Activated CD4-positive, CD25-positive, alpha-beta regulatory T cell treated with anti-CD3 and anti-CD28 coated beads, Interleukin-2, amount 50 U/mL, for 16 hours (primary cell): ENCODE data around the gene STAT2.
A peak's percentile ranks its signal among the peaks of the same experiment; 100 is the strongest.
"Not testable (repeated sequence)": the region's sequence is repeated elsewhere in the genome, so short reads cannot be mapped to it uniquely, and the experiment has no call there.

Experiments used
- DNase-seq: peaks from one replicate; pipeline ENCODE4 v3.0.0-alpha.2; 2020; ENCODE audit warnings: low read depth, low spot score

Gene STAT2

DNA sequence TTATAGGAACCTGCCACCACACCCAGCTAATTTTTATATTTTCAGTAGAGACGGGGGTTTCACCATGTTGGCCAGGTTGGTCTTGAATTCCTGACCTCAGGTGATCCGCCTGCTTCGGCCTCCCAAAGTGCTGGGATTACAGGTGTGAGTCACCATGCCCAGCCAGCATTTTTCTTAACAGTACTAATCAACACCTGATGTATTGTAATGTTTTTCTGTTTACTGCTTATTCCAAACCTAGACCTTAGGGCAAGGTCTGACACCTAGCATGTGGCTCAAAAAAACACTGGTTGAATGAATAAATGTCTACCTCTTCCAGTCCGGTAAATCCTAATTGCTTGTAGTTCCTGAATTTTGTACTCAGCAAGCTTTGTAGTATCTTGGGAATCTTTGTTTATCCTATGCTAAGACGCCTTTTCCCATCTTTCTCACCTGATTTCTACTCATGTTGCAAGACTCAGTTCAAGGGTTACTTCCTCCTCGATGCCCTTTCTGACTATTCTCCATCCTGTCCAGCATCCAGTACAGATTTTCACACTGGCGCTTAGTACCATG lies 28.9 kb downstream of the STAT2 start:
- DNase-seq: no peak

DNA sequence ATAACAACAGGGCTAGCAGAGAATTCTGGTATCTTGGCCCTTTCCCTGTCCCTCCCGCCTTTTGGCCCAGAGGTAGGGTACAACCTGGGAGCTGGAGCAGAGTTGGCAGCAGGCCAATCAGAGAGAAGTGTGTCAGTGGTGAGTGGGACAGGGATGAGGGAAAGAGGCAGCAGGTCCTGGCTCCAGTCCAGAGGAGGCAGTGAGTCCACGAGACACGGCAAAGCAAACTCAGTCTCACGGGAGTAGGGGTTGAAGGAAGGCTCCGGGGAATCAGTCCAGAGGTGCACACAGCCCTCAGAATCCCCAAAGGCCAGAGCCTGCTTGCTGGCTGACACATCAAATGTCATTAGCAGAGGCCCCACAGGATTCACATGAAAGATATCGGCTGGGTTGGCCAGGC lies 33.4 kb downstream of the STAT2 start:
- DNase-seq: no peak

DNA sequence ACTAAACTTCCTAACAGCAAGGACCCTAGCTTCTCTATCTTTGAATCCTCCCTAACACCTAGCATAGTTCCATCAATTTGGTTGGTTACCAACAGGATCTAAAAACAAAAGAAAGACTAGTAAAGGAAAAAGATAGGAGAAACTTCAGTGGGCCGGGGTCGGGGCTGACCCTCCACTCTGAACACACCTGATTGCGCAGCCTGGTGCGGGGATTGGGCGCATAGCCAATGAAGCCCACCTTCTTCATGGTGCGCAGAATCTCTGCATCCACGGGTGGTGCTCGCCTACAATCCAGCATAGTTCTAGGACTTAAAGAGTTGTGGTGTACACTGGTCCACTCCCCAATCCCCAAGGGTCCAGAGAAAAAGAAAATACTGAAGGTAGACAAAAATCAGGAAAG lies 33.8 kb downstream of the STAT2 start:
- no peak for DNase-seq

GRCh38 chr12:56324206-56324605 lies 35.7 kb downstream of the STAT2 start:
- no peak for DNase-seq

DNA sequence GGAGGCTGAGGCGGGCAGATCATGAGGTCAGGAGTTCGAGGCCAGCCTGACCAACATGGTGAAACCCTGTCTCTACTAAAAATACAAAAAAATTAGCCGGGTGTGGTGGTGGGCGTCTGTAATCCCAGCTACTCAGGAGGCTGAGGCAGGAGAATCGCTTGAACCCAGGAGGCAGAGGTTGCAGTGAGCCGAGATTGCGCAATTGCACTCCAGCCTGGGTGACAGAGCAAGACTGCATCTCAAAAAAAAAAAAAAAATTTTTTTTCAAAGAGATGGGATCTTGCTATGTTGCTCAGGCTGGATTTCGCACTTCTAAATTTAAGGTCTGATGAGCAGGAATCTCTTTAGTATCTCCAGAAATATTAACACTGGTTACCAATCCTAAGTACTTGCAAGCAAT lies 38.3 kb downstream of the STAT2 start:
- not testable (repeated sequence) for DNase-seq

DNA sequence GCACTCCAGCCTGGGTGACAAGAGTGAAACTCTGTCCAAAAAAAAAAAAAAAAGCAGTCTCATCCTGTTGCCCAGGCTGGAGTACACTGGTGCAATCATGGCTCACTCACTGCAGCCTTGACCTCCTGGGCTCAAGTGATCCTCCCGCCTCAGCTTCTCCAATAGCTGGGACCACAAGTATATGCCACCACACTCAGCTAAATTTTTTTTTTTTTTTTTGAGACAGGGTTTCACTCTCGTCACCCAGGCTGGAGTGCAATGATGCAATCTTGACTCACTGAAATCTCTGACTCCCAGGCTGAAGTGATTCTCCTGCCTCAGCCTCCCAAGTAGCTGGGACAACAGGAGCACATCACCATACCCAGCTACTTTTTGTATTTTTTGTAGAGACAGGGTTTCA lies 38.9 kb downstream of the STAT2 start:
- DNase-seq: no peak

GRCh38 chr12:56317675-56318074 lies 42.2 kb downstream of the STAT2 start:
- DNase-seq: no peak

DNA sequence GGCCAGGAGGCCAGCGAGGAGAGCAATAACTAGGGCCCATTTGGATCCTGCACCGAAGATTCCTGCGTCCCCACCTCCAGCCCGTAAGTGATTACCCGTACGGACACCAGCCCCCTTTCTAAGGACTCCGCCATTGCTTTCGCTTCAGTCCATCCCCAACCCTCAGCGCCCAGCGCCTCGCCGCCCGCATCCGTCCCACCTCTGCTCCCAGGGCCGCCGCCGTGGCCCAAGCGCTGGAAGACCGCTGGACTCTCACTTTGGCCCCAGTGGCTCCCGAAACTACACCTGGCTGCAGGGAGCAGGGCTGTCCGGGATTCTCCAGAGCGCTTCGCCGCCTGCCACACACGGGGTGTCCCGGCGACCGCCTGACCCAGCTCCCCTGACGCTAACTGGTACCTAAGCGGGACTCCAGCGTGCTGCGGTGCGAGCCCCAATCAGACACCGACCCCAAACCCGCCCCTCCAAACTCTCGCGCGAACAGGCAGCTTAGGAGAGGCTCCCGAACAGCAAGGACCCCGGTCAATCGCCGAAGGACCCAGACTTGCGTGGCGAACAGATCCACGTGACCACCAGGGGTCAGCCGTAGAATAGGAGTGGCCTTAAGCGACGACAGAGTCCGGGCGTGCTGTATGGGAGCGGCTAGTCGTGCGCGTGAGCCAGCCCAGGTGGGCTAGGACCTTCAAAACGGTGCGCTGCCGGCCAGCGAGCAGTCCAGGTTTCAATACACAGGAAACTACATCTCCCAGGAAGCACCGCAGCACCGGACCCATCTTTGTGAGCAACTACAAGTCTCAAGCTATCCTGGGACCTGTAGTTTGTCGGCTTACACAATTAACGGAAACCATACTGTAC lies 44.1 kb downstream of the STAT2 start, which contains the start of gene CNPY2:
CNPY2 (minus strand) TSS at position 367 of the 852 bp plus-strand sequence. CDS start 771 bp downstream, outside the sequence.
- DNase-seq: peak; percentile 85

DNA sequence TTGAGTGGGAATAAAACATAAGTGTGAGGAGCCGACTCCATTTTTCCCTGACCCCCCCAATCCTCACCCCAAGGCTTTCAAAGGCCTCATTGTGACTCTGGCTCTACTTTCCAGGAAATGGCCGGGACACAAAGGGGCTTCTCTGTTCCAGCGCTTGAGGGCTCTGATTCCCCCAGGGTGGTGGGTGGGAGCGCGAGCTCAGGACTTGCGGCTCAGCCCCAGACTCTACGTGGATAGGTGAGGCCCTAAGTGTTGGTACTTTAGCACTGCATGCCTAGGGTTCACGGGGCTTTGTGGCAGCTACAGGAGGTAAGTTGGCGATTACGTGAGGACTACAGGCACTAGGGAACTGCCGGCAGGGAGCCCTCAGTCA lies 44.7 kb downstream of the STAT2 start:
- no peak for DNase-seq

- DNase-seq: no peak
Measured at GRCh38 chr12:56311003-56311402, 48.9 kb downstream of the STAT2 start.

DNA sequence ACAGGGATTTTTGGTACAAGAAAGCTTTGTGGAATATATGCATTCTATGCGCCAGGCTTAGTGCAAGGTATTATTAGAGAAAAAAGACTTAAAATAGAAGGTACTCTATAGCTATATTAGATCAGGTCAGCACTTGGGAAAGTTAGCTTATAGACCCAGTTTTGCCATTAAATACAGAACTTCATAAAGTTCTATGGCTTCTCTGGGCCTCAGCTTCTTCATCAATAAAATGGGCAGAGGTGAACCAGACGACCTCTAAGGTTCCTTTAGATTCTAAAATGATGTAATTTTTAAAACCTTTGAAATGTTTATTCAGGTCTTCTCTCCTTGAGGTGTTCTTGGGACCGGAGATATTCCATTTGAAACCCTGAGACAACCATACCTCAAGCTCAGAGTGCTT lies 51.2 kb downstream of the STAT2 start:
- no peak for DNase-seq

GRCh38 chr12:56307221-56307965 lies 52.5 kb downstream of the STAT2 start:
- no peak for DNase-seq

DNA sequence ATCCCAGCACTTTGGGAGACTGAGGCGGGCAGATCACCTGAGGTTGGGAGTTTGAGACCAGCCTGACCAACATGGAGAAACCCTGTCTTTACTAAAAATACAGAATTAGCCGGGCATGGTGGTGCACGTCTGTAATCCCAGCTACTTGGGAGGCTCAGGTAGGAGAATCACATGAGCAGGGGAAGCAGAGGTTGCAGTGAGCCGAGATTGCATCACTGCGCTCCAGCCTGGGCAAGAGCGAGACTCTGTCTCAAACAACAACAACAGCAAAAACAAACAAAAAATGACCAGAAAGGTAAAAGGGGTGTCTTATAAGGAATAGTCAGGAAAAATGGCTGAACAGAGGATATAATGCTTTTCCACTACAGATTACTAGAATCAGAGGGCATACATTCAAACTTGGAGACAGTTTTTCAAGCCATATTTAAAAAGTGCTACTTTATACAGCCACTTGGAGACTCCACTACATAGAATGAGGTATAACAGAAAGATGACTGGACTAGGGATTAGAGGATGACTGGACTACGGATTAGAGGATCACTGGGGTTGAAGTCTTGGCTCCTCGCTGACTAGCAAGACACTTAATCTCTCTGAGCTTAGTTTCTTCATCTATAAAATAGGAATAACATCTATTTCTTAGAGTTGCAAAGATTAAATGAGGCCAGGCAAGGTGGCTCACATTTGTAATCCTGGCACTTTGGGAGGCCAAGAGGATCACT lies 54.9 kb downstream of the STAT2 start:
- no peak for DNase-seq

GRCh38 chr12:56304276-56304675 lies 55.6 kb downstream of the STAT2 start:
- DNase-seq: no peak

GRCh38 chr12:56300644-56301464 lies 59.1 kb downstream of the STAT2 start:
- DNase-seq: no peak

- peak; percentile 98 for DNase-seq
Measured at GRCh38 chr12:56299853-56300643, 59.9 kb downstream of the STAT2 start, which contains the start of gene CS. TSS of gene CS (minus strand) at chr12:56300330. CDS start at chr12:56300201, 129 bp downstream.

DNA sequence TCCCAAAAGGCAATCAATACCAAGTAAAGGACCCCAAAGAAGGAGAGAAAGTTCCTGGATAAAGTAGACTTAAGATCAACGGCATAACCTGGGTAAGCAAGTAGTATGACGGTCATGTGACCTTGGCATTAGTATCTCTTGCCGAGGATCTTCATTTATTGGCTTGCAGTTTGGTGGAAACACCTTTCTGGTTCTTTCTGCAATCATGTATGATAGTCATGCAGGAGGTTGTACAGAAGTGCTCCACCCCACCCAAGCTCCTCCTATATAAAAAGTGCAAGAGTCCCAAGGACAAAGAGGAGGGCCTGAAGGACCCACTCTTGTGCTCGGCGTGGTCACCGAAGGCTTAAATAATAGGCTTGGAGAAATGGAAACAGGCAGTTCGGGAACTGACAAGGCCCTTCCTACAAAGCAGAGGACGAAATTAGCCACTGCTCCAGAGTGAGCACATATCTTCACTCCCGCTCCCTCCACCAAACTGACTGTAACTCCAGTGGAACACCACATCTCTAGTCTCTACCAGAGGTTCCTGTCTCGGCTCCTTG lies 60.5 kb downstream of the STAT2 start:
- no peak for DNase-seq

DNA sequence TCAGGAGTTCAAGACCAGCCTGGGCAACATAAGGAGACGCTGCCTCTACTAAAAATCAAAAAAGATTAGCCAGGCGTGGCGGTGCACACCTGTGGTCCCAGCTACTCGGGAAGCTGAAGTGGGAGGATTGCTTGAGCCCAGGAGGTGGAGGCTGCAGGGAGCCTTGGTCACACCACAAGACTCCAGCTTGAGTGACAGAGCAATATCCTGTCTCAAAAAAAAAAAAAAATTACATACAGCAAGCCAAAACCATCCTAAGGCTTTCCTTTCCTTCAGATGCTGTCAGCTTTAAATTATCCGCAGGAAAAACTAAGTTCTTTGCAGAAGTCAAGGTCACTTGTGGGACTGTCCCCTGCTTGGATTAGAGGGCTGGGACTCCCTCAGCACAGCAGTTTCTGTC lies 61.1 kb downstream of the STAT2 start:
- no peak for DNase-seq

- DNase-seq: no peak
Measured at GRCh38 chr12:56297400-56297799, 62.5 kb downstream of the STAT2 start.

- DNase-seq: no peak
Measured at GRCh38 chr12:56296295-56296694, 63.6 kb downstream of the STAT2 start.
